ENCODE results near the gene C14orf132. TPM values are rescaled to one million over a fixed set of nuclear protein-coding genes. Genes with fewer than 3 reads are reported as not detected.
A peak's percentile ranks its signal among the peaks of the same experiment; 100 is the strongest.

Gene C14orf132
- polyA plus RNA-seq, 1 donor: 16.4 TPM

DNA sequence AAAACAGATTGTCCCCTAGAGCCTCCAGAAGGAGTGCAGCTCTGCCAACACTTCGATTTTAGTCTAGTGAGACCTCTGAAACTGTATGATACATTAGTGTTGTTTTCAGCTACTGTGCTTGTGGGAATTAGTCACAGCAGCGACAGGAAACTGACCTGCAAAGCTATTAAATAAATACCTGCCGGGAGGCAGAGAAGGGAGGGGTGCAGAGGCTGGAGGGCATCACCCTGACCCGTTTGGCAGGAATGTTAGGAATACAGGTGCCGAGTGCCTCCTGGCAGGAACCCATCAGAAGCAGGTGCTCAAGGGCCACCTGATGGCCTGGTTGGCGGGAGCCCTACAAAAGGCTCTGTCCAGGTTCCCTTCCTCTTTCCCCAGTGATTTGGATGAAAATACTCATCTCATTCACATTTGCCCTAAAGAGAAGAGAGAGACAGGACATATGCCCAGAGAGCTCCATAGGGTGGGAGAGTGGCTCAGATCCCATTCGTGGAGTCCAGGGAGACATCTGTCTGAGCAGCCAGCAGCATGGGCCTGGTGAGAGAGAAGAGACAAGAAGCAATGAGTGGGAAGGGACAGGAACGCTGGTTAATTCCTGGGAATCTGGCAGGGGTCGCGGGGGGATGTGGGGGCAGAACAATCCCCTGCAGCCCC is 44.6 kb downstream of the C14orf132 start:
- no peak for DNase-seq

DNA sequence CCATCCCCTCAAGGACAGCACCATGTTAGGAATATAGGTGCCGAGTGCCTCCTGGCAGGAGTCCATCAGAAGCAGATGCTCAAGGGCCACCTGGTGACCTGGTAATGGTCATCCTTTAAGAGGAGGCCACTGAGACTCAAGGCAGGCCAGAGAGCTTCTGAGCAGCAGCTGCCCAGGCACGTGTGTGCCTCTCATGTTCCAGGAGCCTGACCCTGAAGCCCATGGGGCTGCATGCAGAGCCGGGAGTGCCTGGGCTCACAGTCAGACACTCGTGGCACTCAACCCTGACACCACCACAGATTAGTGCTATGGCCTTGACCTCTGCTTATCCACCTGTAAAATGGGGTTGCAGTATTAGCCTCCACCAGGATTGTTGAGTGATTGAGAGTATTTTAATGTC is 45.6 kb downstream of the C14orf132 start:
- DNase-seq: no peak

DNA sequence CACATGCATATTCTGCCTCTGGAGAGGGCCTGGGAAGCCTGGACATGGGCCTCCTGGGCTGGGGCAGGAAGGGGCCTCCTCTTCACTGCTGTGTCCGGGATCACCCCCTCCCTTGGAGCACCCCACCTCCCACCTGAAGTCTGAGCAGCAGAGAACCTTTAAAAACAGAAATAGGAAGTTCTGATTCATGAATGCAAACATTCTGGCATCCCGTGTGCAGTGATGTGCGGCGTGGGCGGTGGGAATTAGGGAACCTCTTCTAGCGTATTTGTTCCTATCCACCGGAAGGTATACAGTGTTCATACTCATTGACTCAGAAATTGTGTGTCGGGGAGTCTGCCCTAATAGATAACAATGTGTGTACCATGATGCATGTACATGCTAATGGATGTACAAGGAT is 46.2 kb downstream of the C14orf132 start:
- DNase-seq: no peak

DNA sequence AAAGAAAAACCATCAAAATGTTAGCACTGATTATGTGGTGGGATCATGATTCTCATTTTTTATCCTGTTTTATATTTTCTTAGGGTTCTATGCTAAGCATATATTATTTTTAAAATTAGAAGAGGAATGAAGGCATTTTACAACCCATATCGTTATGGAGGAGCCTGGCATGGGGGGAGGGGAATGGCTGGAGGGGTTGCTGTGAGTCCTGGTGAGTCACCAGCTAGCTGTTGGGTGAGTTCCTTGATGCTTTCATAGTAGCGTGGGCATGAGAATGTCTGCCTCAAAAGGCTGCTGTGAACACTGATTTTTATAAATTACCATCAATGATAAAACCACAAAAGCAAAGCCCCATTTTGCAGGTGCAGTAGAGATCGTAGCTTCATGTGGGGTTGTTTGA is 46.9 kb downstream of the C14orf132 start:
- no peak for DNase-seq

DNA sequence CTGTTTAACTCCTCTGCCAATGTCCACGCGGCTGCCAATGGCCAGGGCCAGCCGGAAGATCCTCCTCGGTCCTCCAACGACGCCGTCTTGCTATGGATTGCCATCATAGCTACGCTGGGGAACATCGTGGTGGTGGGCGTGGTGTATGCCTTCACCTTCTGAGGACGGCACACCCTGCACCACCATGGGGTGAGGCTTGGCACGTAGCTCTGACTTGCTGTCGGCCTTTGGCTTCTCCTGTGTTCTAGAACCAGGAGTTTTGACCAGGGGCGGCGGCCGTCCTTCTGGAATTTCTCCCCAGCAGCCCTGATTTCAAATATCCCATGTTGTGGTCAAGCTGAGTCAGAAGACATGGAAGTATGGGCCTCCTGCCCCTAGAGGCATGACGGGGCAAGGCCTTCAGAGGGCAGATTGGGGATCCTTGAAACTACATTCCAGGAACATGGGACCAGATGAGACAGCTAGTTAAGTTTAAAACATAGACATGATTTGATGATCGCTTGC is 47.5 kb downstream of the C14orf132 start:
- DNase-seq: no peak

DNA sequence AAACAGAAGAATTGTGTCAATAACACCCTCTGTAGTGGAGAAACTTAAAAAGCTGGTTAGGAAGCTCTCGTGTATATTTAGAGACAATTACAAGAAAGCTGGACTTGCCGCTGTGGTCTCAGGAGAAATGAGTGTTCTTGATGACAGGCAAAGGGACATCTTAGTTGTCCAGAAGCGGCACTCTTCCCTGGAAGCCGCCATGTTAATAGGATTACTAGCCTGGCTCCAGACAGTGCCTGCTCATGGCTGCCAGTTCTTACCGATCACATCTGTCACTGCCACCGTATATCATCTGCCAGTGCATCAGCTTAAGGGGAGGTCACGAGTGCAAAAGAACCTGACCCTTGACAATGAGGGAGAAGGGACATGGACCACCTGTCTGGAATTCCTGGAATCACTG is 48.9 kb downstream of the C14orf132 start:
- no peak for DNase-seq

DNA sequence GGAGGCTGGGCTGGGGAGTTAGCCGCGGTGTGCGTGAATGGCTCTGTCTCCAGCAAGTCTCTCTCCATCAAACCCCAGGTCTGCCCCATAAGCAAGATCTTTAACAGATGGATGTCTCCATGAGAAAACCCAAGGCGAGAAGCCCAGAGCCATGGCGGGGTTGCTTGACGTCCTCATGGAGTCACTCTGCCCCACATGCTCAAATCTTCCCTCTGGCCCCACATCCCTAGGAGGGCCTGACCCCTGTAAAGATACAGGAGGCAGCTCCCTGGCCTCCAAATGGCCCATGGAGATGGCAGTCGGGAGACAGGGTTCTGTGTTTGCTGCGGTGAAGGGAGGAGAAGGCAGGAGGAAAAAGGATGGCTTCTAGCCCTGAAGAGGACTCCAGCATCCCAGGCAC is 49.3 kb downstream of the C14orf132 start:
- no peak for DNase-seq

DNA sequence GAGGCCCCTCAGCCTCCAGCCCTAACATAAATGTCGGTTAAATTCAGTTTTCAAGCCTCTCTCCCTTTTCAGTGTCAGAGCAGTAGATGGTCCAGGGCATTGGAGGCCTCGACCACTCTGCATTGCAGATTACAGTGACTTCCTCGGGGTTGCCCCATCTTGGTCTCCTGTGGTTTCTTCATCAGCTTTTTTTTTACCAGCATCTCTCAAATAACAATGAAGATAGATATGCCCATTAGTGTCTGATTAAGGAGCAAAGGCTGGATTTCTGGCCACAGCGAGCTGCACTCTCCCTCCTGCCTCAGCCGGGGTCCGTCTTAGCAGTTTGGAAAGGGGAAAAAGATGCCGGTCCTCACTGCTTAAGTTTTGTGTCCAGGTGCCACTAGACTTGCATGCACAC is 49.7 kb downstream of the C14orf132 start:
- DNase-seq: no peak

DNA sequence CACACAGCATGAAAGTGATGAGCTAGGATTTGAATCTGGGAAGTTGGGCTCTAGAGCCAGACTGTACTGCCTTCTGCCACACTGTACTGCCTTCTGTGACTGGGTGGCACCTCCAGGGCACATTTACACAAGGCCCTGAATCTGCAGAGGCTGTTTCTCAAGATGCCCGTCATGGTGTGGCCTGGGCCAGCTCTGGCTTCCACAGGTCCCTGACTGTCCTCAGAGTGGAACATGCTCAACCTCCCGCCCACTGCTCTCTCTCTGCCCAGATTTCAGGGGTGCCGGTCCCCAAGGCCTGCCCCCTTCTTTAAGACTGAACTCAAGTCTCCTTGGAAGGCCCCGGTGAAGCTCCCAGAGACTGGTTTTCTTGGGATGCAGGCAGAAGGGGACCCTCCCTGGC is 50.2 kb downstream of the C14orf132 start:
- no peak for DNase-seq

DNA sequence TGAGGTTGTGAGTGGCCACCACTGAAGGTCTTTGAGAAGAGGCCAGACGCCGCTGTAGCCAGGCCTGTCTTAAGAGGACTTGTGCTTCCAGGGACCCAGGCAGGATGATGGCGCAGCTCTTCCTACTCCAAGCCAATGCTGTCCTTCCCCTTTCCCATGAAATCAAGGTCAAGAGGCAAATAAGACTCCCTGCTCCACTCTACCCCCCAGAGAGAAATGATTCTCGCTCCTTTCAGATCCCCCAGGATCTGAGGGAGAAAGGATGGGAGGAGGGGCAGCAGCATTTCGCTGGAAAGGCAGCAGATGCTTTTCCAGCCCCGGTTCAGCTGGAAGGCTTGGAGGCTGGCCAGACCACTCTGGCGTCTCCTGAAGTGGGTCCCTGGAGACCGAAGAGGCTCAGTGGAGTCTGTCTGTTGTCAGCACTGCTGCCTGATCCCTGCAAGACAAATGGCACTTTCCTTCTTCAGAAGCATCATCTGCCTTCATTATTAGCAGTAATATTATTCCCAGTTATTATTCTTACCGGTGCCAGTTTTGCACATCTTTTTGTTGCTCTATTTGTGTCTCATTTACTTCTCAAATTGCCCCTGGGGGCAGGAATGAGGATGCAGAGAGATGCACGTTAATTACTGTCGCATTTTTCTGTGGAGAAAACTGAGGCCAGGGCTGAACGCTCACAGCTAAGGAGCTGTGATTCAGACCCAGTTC is 51.4 kb downstream of the C14orf132 start:
- DNase-seq: peak; percentile 71

DNA sequence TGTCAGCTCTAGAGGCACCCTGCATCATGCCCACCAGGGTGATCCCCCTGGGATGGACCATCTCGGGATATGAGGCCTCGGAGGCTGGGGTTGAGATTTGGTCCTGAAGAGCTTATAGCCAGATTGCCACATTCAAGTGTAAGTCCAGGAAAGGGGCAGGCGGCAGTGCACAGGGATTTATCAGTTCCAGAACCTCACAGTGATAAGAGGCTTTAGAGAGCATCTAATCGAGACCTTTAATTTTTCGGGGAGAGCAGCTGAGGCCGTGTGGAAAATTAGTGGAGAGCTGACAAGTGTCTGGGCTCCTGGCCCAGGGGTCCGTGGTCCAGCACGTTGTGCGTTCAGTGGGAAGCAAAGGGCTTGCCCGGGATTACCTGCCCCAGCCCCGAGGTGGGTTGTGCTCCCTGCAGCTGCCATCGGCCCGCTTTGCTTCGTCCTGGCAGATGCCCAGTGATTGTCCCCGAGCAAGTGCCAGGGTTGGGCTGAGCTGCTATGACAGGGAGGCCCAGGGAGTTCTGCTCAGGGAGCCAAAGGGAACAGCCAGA is 52.1 kb downstream of the C14orf132 start:
- no peak for DNase-seq

DNA sequence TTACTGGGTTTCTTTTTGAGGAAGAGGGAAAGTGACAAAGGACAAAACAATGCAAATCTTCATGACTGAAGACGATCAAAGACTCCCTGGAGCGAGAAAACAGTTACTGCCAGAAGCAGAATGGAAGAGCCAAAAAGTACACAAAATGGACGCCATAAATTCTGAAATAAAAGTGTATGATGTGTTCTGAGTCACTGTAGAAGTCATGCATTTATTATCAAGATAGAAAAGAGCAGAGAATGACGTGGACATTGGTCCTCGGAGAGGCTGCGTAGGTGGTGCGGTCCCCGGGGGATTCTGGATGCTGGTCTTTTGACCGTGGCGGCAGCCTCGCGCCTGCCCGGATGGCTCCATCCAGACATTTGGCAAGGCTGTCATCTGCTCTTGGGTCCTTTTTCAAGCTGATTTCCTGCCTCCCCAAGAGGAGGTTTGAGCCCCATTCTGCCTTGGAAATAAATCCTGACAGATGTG is 52.8 kb downstream of the C14orf132 start:
- no peak for DNase-seq

DNA sequence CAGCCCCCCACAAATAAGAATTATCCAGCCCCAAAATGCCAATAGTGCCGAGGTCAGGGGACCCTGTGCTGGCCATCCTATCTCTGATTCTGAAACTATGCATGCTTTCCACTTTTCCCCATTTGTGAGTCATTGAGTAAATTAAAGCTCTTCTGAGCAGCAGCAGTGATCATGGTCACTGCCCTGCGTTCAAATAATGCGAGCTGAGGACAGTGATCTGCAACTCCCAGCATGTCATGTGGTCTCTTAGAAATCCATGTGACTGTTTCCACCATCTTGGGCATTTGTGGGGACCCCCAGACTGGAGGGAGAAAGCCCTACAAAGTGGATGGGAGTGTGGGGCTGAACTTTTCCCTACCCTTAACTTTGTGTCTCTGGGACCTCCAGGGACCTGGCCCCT is 53.8 kb downstream of the C14orf132 start:
- DNase-seq: no peak

DNA sequence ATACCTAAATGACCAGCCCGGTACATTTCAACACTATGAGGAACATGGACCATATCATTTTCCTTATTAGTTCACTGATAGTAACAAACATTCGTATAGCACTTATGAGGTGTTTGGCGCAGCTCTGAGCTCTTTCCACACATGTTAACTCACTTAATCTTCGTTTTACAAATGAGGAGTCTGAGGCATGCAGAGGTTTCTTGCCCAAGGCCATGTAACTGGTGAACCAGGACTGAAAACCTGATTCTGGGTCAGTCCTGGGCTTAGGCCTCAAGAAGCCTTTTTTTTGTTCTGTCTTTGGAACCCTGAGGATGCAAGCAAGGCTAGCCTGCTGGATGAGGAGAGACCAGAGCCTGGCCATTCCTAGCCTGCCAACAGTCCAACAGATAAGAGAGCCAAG is 55.0 kb downstream of the C14orf132 start:
- no peak for DNase-seq

DNA sequence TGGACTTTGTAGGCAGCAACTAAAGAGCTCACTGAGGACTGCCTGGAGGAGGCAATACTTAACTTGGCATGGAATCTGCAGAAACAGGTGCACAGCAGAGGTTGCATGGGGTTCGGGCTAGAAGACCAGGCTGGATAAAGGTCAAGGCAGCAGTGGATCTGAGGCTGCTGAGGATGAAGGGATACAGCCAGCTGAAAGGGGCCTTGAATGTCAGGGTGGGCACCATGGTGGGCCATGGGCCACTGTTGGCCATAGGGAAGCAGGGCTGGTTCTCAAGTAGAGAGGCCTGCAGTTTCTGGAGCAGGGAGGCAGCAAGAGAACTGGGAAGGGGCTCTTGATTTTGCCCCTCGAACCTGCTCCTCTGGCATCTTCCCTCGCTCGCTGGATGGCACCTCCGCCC is 55.5 kb downstream of the C14orf132 start:
- DNase-seq: no peak

DNA sequence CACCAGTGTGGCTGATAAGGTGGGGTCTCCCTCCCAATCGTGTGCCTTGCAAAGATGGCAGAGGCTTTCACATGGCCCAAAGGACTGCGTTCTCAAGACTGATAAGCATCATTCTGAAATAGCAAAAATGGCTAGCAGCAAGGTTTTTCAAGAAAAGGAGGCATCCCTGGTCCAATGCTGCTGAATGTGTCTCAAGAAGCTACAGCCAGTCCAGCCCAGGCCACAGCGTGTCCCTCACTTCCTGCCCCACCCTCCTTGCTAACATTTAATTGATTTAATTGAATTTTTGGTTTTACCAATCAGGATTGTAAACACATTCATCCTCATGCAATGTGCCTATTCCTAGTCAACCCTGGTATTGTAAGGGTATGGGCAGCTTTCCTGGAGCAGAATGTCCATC is 55.9 kb downstream of the C14orf132 start:
- no peak for DNase-seq

DNA sequence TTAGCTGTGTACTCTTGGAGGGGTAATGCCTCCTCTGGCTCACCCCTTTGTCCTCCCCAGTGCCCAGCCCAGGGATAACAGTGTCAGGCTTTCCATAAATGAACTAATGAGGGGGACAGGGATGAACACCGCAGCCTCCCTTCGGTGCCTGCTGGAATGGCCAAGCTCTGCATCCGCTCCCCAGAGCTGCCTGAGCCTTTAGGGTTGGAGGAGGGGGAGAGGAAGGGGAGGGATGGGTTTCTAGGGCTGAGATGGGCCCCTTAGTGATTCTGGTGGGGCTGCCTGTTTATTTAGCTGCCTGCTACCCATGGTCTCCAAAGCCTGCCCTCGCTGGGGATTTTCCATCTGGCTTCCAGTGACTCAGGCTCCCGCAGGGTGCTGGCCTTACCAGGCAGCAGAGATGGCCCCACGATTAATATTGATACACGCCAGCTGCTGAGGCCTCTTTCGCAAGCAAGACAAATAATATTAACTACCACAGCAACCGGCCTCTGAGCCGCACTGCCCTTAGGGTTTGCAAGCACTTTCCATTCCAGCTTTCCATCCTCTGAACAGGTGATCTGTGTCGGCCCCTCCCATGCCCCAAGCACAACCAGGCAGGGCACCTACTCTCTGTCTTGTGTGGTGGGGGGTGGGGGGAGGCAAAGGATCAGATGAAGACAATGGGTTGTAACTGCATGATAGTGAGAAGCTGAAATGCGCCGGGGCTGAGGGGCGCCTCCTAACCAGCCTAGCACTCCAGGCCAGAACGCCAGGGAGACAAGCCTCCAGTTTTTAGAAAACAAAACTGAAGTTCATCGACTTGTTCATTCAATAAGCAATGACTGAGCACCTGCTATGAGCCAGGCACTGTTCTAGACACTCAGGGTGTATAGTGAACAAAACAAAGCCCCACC is 56.7 kb downstream of the C14orf132 start:
- DNase-seq: no peak

DNA sequence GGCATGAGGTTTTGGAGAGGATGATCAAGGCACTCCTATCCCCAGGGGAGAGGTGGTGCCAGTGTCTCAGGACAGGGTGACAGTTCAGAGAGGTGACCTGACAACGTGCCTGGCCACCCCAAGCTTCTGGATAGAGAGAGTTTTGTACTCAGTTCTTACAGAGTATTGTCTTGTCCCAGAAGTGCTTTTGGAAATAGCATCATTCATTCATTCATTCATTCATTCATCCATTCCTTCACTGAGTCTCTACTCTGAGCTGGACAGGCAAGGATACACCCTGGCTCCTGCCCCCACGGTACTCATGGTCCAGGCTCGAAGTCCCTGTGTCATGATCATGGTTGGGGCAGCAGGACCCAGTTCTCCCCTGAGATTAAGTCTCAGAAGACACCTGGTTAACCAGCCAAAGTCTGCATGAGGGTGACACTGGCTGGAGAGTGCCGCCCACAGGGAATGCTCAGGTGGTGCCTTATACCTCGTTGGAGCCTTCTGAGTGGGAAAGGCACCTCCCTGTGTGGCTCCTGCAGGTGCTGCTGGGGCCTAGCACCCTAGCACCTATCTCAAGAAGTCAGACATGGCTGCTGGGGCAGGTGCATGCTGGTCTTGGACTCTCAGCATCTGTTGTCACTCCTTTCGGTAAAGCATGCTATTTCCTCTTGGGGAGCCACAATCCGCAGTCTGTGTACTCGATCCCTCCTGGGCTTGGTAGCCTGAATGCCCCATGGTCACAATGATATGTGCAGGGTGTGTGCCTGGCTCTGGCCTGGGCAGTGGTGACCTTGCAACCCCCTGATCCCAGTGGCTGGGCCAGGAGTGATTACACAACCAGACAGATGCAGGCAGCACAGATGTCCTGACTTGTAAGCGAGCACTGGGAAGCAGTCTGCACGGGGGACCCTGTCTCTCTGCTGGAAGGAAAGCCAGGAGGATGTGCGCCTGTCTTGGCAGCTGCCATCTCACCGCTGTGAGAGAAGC is 57.8 kb downstream of the C14orf132 start:
- no peak for DNase-seq

DNA sequence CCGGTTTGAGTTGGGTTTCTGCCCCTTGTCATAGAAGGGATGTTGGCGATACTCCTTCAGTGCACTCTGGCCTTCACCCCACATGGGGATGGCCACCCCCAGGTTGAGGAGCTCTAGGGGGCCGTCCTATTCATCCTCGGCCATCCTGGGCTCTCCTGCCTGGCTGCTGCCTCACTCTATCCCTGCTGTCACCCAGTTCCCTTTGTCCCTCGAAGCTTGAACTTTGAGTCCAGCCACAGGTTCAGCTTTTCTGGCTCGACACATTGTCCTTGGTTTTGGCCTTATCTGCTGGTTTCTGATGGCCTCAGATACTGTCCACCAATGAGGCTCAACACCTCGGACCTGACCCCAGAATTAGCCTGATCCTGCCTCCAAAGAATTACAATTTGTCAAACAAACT is 58.6 kb downstream of the C14orf132 start:
- no peak for DNase-seq

DNA sequence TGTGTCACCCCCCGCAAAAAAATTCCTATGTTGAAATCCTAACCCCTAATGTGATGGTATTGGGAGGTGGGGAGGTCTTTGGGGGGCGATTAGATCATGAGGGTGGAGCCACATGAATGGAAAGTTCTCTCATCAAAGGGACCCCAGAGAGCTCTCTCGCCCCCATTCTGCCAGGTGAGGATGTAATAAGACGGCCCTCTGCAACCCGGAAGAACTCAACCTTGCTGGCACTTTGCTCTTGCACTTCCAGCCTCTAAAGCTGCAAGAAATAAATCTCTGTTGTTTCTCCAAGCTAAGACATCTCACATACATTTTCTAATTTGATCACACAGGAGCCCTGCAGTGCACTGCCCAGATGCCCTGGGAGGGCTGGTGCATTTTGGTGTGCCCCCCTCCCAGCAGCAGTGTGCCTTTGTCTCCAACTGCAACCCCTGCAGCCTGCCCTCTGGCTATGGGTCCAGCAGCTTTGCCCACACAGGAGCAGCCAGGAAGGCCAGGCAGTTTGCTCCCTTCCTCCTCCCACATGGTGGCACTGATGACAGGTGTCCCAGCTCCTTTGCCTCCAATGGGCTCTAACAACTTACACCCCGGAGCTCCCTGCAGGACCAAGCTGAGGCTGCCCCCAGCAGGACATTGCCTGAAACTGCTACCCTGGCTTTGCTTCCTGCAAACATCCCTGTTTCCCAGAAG is 59.3 kb downstream of the C14orf132 start:
- no peak for DNase-seq

DNA sequence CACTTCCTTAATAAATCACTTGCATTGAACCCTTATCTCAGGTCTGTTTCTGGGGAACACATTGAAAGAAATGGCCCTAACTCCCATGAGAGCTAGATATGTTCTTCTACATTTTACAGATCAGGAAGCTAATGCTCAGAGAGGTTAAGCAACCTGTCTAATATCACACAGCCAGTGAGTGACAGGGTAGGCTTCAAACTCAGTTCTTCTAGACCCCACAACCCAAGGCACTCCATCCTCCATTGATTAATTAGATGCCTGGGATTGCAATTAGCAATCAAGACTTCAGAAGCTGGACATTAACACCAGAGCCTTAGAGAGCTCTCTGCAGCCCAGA is 59.8 kb downstream of the C14orf132 start:
- no peak for DNase-seq

Measured in hindlimb muscle (tissue), 1 donor.